HepG2 (cell line): Measurements from ENCODE around the gene TNFAIP2. TPM values are rescaled to one million over a fixed set of nuclear protein-coding genes. Genes with fewer than 3 reads are reported as not detected.

ENCODE experiments used
- ATAC-seq: fragments of 200-7000 bp; cut with Tn5 transposase; 3 replicates; pipeline ENCODE4 v1.9.1; 2020; ENCODE audit warnings: mild to moderate bottlenecking, moderate library complexity
- BruUV-seq: library from RNA; stranded (reverse); fragments of 400-500 nt; replicated peaks from 2 replicates; lab custom pipeline; 2021; lab: Mats Ljungman, UMichigan
- CTCF ChIA-PET: fragments of 300-600 bp; formaldehyde crosslinking; extraction: SDS; loops from one replicate; lab custom pipeline; 2021; ENCODE audit warnings: low total read pairs, inconsistent platforms, low intra/inter-chr PET ratio; lab: Yijun Ruan, JAX
- POLR2A ChIA-PET: fragments of 350-600 bp; sonication (Branson Sonifier 250); formaldehyde crosslinking; loops from one replicate; lab custom pipeline; 2020; ENCODE audit warnings: antibody characterized with exemption, inconsistent platforms; lab: Yijun Ruan, JAX
- DNase-seq: peaks from one replicate; pipeline ENCODE4 v3.0.0-alpha.2; 2015; ENCODE audit warnings: low spot score
- FAIRE-seq: peaks from 3 replicates; lab custom pipeline; 2011; peaks lifted over from hg19 to GRCh38; lab: Jason Lieb, UNC
- H2AFZ ChIP-seq: one replicate; pipeline ENCODE4 v1.6.1; 2011; ENCODE audit warnings: low read length, inconsistent platforms
- H3K27ac ChIP-seq: fragments of 300-600 bp; 3 replicates; pipeline ENCODE4 v1.8.0; 2011; ENCODE audit warnings: mixed run types, mild to moderate bottlenecking, mixed read lengths, low read length, inconsistent platforms; ENCODE audit not compliant: insufficient read depth; ENCODE audit errors: extremely low read length
- H3K27me3 ChIP-seq, 2 experiments: fragments of 200-600 bp in 1 of 2; 2 replicates in 1 of 2; 3 replicates in 1 of 2; pipeline versions ENCODE4 v1.6.0 to v1.8.0; 2011; ENCODE audit warnings: low read length in 2 of 2, mild to moderate bottlenecking in 2 of 2, moderate library complexity in 2 of 2, inconsistent platforms in 1 of 2; ENCODE audit not compliant: insufficient read depth in 2 of 2, control insufficient read depth in 1 of 2
- H3K36me3 ChIP-seq, 2 experiments: fragments of 200-600 bp in 1 of 2; replicated peaks in 1 of 2; 2 replicates in 1 of 2; 3 replicates in 1 of 2; pipeline versions ENCODE4 v1.5.1 to v1.8.0; 2011; ENCODE audit warnings: low read length in 2 of 2, inconsistent platforms in 1 of 2; ENCODE audit not compliant: insufficient read depth in 2 of 2, control insufficient read depth in 1 of 2
- H3K4me1 ChIP-seq: 2 replicates; pipeline ENCODE4 v1.5.1; 2012; ENCODE audit warnings: low read length, inconsistent platforms; ENCODE audit not compliant: insufficient read depth
- H3K4me2 ChIP-seq: 2 replicates; pipeline ENCODE4 v1.6.0; 2011; ENCODE audit warnings: low read depth, low read length, inconsistent platforms
- H3K4me3 ChIP-seq, 3 experiments: fragments of 200-600 bp in 1 of 3; sonication (generic), shearing (Covaris generic) in 1 of 3; replicated peaks in 1 of 3; 2 replicates each; pipeline ENCODE4 v1.5.1; 2011 to 2016; ENCODE audit warnings: low read length in 3 of 3, inconsistent platforms in 2 of 3, low read depth in 2 of 3, mild to moderate bottlenecking in 2 of 3, control low read depth in 1 of 3, mixed read lengths in 1 of 3; ENCODE audit not compliant: insufficient read depth in 1 of 3
- H3K79me2 ChIP-seq: one replicate; pipeline ENCODE4 v1.6.1; 2011; ENCODE audit warnings: low read length, inconsistent platforms; ENCODE audit not compliant: insufficient read depth
- H3K9ac ChIP-seq: 2 replicates; pipeline ENCODE4 v1.6.0; 2011; ENCODE audit warnings: mild to moderate bottlenecking, low read depth, low read length, inconsistent platforms; ENCODE audit not compliant: insufficient read depth
- H3K9me3 ChIP-seq: 2 replicates; pipeline ENCODE4 v1.5.1; 2012; ENCODE audit warnings: mild to moderate bottlenecking, low read length
- H4K20me1 ChIP-seq: 2 replicates; pipeline ENCODE4 v1.6.0; 2011; ENCODE audit warnings: inconsistent platforms, mild to moderate bottlenecking, low read length, moderate library complexity; ENCODE audit not compliant: insufficient read depth
- CCDC6 ChIP-seq: sonication (generic); formaldehyde crosslinking; IDR thresholded peaks from 2 replicates; pipeline ENCODE4 v1.8.1; 2022; ENCODE audit warnings: mild to moderate bottlenecking, missing genetic modification reagents, moderate library complexity
- KDM5B ChIP-seq: sonication (generic); formaldehyde crosslinking; IDR thresholded peaks from 2 replicates; pipeline ENCODE4 v1.4.0; 2020; ENCODE audit warnings: missing genetic modification reagents, mild to moderate bottlenecking, borderline replicate concordance
- TERF1 ChIP-seq: sonication (generic); formaldehyde crosslinking; IDR thresholded peaks from 2 replicates; pipeline ENCODE4 v1.8.0; 2022; ENCODE audit warnings: mild to moderate bottlenecking, missing genetic modification reagents, moderate library complexity
- UBTF ChIP-seq: sonication (generic); formaldehyde crosslinking; IDR thresholded peaks from 2 replicates; pipeline ENCODE4 v1.4.0; 2020; ENCODE audit warnings: mild to moderate bottlenecking, missing genetic modification reagents
- YEATS4 ChIP-seq: sonication (generic); formaldehyde crosslinking; IDR thresholded peaks from 2 replicates; pipeline ENCODE4 v1.4.0; 2020; ENCODE audit warnings: missing genetic modification reagents, borderline replicate concordance
- ZFP90 ChIP-seq: sonication (generic); formaldehyde crosslinking; IDR thresholded peaks from 2 replicates; pipeline ENCODE4 v1.8.0; 2022; ENCODE audit warnings: missing genetic modification reagents, mild to moderate bottlenecking, inconsistent platforms, borderline replicate concordance
- ZNF749 ChIP-seq: sonication (generic); formaldehyde crosslinking; IDR thresholded peaks from 2 replicates; pipeline ENCODE4 v1.8.0; 2022; ENCODE audit warnings: mild to moderate bottlenecking, missing genetic modification reagents, moderate library complexity, borderline replicate concordance
- WGBS: methylation state at CpG from one replicate; pipeline ENCODE4 v1.1.6; 2017; ENCODE audit warnings: low lambda C conversion rate; 5-methylcytosine and 5-hydroxymethylcytosine counted together
- in situ Hi-C: cut with HindIII; loops from 2 replicates; pipeline ENCODE4 v1.10.0; 2017; ENCODE audit warnings: low pct_unique_long_range_greater_than_20kb; ENCODE audit not compliant: extremely low pct_ligation_motif_present
- intact Hi-C: fragments of 100-400 bp; cut with micrococcal nuclease; formaldehyde crosslinking; loops from one replicate; pipeline ENCODE4 v1.10.0; 2022; ENCODE audit not compliant: unreplicated experiment
- polyA plus RNA-seq, 8 experiments: library from polyadenylated mRNA; depleted of rRNA in 3 of 8; stranded (reverse) in 7 of 8; unstranded in 1 of 8; fragments of >200 nt; fragmentation: Illumina TruSeq in 4 of 8; extraction: Trizol in 4 of 8; gene quantifications; 2 replicates each; pipeline versions ENCODE4 v1.2.1 to v1.2.3, GENCODE V29; 2011 to 2016; ENCODE audit warnings: low read depth in 4 of 8, missing spikeins in 1 of 8, mixed read lengths in 1 of 8; ENCODE audit not compliant: insufficient read depth in 1 of 8
- total RNA-seq, 5 experiments: library from RNA; depleted of rRNA; stranded (reverse); fragments of >200 nt; fragmentation: Illumina TruSeq; extraction: Trizol; gene quantifications; 2 replicates each; pipeline ENCODE4 v1.2.3, GENCODE V29; 2016; ENCODE audit warnings: low read depth in 1 of 5
- TF ChIP-seq, protein P1 (sequence below): sonication (generic); formaldehyde crosslinking; IDR thresholded peaks from 2 replicates; pipeline ENCODE4 v1.8.1; 2022; ENCODE audit warnings: mild to moderate bottlenecking, missing genetic modification reagents
- TF ChIP-seq, protein P2 (sequence below): sonication (generic); formaldehyde crosslinking; IDR thresholded peaks from 2 replicates; pipeline ENCODE4 v1.4.0; 2020; ENCODE audit warnings: missing genetic modification reagents

The TNFAIP2 gene
- total and polyA plus RNA-seq, 2 of the 13 experiments (the other 11 are each of a cell fraction or from before 2014, with no cell fraction given) = 0.46 to 1.5 TPM

DNA sequence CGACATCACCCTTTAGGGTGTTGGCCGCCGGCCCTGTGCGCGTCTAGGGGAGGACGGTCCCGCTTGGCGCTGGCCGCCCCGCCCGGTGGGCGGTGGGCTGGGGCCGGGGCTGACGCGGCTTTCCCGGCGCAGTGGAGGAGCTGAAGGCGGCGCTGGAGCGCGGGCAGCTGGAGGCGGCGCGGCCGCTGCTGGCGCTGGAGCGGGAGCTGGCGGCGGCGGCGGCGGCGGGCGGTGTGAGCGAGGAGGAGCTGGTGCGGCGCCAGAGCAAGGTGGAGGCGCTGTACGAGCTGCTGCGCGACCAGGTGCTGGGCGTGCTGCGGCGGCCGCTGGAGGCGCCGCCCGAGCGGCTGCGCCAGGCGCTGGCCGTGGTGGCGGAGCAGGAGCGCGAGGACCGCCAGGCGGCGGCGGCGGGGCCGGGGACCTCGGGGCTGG is 3.6 kb downstream of the TNFAIP2 start (continued):
- TF ChIP-seq UBTF (peak; percentile 92; the same call in 1 of the 2 replicates), ZFP90 (CRISPR knock-in tag) (no peak), TERF1 (CRISPR knock-in tag) (no peak)
- TF ChIP-seq, protein P1, sequence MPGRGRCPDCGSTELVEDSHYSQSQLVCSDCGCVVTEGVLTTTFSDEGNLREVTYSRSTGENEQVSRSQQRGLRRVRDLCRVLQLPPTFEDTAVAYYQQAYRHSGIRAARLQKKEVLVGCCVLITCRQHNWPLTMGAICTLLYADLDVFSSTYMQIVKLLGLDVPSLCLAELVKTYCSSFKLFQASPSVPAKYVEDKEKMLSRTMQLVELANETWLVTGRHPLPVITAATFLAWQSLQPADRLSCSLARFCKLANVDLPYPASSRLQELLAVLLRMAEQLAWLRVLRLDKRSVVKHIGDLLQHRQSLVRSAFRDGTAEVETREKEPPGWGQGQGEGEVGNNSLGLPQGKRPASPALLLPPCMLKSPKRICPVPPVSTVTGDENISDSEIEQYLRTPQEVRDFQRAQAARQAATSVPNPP = no peak

DNA sequence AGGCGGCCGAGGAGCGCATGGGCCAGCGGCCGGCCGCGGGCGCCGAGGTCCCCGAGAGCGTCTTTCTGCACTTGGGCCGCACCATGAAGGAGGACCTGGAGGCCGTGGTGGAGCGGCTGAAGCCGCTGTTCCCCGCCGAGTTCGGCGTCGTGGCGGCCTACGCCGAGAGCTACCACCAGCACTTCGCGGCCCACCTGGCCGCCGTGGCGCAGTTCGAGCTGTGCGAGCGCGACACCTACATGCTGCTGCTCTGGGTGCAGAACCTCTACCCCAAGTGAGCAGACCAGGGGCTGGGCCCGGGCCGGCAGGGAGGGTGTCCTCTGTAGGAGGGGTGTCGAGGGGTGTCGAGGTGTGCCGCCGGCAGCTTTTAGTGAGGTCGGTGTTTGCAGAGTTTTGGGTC is 4.1 kb downstream of the TNFAIP2 start:
- H3K4me3 ChIP-seq = peak overlapping the region in 1 of 3 experiments; percentile 23; a peak in 1 of 6 replicates
- H3K27ac ChIP-seq = no peak overlapping the region
- CTCF ChIA-PET = interaction anchor here (1.5 to 1.8 kb wide), 3 partner anchors 22 to 165 kb away, joined by 5 to 10 read pairs (median 6); no protein-coding TSS in a partner anchor

More for the DNA sequence above, 4.1 kb downstream of the TNFAIP2 start:
- in situ Hi-C loops (no loop called here), intact Hi-C loops (no loop called here)
- POLR2A ChIA-PET = interaction anchor here (0.7 to 1.5 kb wide), 8 partner anchors 11 to 207 kb away, joined by 3 to 7 read pairs (median 5); partner anchors contain the start of gene EIF5
- Histone ChIP-seq H3K9me3 (no peaks in the 10 kb centered on the region), H3K4me2 (peak overlapping the region; percentile 47; the same call in 1 of the 2 replicates), H2AFZ (no peak overlapping the region), H3K79me2 (no peaks in the 10 kb centered on the region), H4K20me1 (no peaks in the 10 kb centered on the region; the same call in 1 of the 2 replicates), H3K27me3 (peaks cover 7 to 68% of the 10 kb centered on the region in 2 experiments; a peak in 4 of 5 replicates), H3K36me3 (no peaks in the 10 kb centered on the region), H3K4me1 (peaks cover 29% of the 10 kb centered on the region), H3K9ac (no peak overlapping the region)
- DNase-seq (no peak), ATAC-seq (no peak), FAIRE-seq (no peak)
- TF ChIP-seq, protein P2, sequence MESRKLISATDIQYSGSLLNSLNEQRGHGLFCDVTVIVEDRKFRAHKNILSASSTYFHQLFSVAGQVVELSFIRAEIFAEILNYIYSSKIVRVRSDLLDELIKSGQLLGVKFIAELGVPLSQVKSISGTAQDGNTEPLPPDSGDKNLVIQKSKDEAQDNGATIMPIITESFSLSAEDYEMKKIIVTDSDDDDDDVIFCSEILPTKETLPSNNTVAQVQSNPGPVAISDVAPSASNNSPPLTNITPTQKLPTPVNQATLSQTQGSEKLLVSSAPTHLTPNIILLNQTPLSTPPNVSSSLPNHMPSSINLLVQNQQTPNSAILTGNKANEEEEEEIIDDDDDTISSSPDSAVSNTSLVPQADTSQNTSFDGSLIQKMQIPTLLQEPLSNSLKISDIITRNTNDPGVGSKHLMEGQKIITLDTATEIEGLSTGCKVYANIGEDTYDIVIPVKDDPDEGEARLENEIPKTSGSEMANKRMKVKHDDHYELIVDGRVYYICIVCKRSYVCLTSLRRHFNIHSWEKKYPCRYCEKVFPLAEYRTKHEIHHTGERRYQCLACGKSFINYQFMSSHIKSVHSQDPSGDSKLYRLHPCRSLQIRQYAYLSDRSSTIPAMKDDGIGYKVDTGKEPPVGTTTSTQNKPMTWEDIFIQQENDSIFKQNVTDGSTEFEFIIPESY = peak; percentile 45; the same call in 1 of the 2 replicates
- 0 out of 2 replicates have a peak, but pooled peaks have one; percentile 3 for TF ChIP-seq YEATS4
- TF ChIP-seq CCDC6 (CRISPR knock-in tag) = 0 out of 2 replicates have a peak, but pooled peaks have one; percentile 10
- TF ChIP-seq ZNF749 = no peak
- peak; percentile 27; the same call in 1 of the 2 replicates for TF ChIP-seq KDM5B
- 70% methylated on average over 5 of the region's 39 CpGs for WGBS
- BruUV-seq = no TSS peak
